ENCODE data around the gene CAB39L. TPM values are rescaled to one million over a fixed set of nuclear protein-coding genes. Genes with fewer than 3 reads are reported as not detected.

Gene CAB39L
- total RNA-seq, 1 donor from 2014 or later: 11.4 TPM

GRCh38 chr13:49303533-49304252 lies 140.2 kb downstream of the CAB39L start:
- Mint-ChIP-seq H3K27me3 (no peaks in the 10 kb centered on the region), H3K36me3 (no peaks in the 10 kb centered on the region), H3K27ac (no peak overlapping the region), H3K4me1 (ENCODE audit: unreplicated experiment) (peaks cover 58% of the 10 kb centered on the region), H3K9me3 (no peaks in the 10 kb centered on the region), H3K4me3 (no peak overlapping the region)
- no peak for TF ChIP-seq CTCF (conservative IDR thresholded peaks at IDR 0.05)
- no peak for DNase-seq (ENCODE audit: extremely low spot score, unreplicated experiment)

DNA sequence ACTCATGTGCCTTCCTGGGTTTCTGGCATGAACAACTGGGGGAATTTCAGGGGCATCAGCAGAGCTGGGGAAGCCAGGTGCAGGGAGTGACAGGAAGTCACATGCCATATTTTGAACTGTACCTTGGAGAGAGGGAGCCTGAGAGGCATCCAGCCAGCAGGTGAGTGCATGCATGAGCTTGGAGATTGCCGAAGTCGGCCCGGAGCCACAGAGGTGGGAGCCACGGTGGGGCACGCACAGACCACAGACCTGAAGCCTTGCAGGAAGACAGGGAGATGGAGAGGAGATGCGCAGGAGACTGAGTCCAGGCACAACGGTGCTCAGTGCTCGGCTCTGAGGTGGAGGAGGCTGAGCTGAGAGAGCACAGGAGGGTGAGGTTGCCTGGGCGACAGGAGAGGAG lies 141.0 kb downstream of the CAB39L start:
- H3K4me1 Mint-ChIP-seq (ENCODE audit: unreplicated experiment): peaks cover 50% of the 10 kb centered on the region
- H3K9me3 Mint-ChIP-seq: no peaks in the 10 kb centered on the region
- no peaks in the 10 kb centered on the region for H3K27me3 Mint-ChIP-seq
- H3K27ac Mint-ChIP-seq: no peak overlapping the region
- H3K36me3 Mint-ChIP-seq: no peaks in the 10 kb centered on the region
- TF ChIP-seq CTCF (conservative IDR thresholded peaks at IDR 0.05): no peak
- no peak overlapping the region for H3K4me3 Mint-ChIP-seq
- DNase-seq (ENCODE audit: extremely low spot score, unreplicated experiment): no peak

DNA sequence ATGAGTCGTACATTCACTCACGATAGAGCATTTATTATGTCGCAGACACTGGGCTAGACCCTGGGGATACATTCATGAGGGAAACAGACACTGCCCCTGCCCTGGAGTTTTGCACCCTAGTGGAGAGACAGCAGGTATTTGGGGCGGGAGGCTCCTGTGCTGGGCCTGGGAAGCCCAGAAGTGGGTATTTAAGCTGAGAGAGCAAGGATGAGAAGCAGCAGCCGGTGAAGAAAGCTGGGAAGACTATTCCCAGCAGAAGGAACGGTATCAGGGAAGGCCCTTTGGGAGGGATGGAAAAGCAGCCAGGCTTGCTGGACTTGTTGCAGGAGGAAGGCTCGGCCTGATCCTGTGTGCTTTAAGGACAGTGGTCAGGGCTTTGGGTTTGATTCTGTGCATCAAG lies 141.6 kb downstream of the CAB39L start:
- H3K9me3 Mint-ChIP-seq: no peaks in the 10 kb centered on the region
- DNase-seq (ENCODE audit: extremely low spot score, unreplicated experiment): no peak
- H3K4me3 Mint-ChIP-seq: no peak overlapping the region
- no peaks in the 10 kb centered on the region for H3K36me3 Mint-ChIP-seq
- TF ChIP-seq CTCF (conservative IDR thresholded peaks at IDR 0.05): no peak
- peaks cover 46% of the 10 kb centered on the region for H3K4me1 Mint-ChIP-seq (ENCODE audit: unreplicated experiment)
- no peak overlapping the region for H3K27ac Mint-ChIP-seq
- H3K27me3 Mint-ChIP-seq: no peaks in the 10 kb centered on the region

GRCh38 chr13:49300739-49301589 lies 142.9 kb downstream of the CAB39L start:
- no peaks in the 10 kb centered on the region for H3K27me3 Mint-ChIP-seq
- peak overlapping the region; percentile 40 for H3K27ac Mint-ChIP-seq
- peak; percentile 93 for TF ChIP-seq CTCF (conservative IDR thresholded peaks at IDR 0.05)
- H3K9me3 Mint-ChIP-seq: no peaks in the 10 kb centered on the region
- no peaks in the 10 kb centered on the region for H3K36me3 Mint-ChIP-seq
- peaks cover 46% of the 10 kb centered on the region for H3K4me1 Mint-ChIP-seq (ENCODE audit: unreplicated experiment)
- DNase-seq (ENCODE audit: extremely low spot score, unreplicated experiment): no peak
- peak overlapping the region; percentile 77 for H3K4me3 Mint-ChIP-seq

DNA sequence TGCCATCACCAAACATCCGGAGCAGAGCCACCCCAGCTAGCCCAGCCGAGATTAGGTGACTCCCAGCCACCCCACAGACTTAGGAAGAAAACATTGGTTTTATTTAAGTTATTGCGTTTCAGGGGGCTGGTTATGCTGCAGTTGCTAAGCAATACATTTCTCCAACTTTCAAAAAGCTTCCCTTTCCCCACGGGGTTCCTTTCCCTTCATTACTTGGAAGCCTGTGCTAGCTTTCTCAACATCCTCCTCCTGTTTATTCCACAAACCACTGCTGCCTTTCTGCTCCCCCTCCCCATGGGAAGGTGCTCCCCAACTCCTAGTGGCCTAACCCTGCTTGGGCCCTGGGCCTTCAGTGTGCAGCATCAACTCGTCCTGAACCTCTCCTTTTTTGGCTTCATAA lies 143.6 kb downstream of the CAB39L start:
- H3K9me3 Mint-ChIP-seq: no peaks in the 10 kb centered on the region
- H3K4me1 Mint-ChIP-seq (ENCODE audit: unreplicated experiment): peaks cover 39% of the 10 kb centered on the region
- H3K27ac Mint-ChIP-seq: no peak overlapping the region
- no peak overlapping the region for H3K4me3 Mint-ChIP-seq
- H3K36me3 Mint-ChIP-seq: peaks cover 5% of the 10 kb centered on the region
- TF ChIP-seq CTCF (conservative IDR thresholded peaks at IDR 0.05): no peak
- no peak for DNase-seq (ENCODE audit: extremely low spot score, unreplicated experiment)
- no peaks in the 10 kb centered on the region for H3K27me3 Mint-ChIP-seq
